Measurements from ENCODE around the gene SLC39A3. TPM values are rescaled to one million over a fixed set of nuclear protein-coding genes. Genes with fewer than 3 reads are reported as not detected.
A peak's percentile ranks its signal among the peaks of the same experiment; 100 is the strongest.

Gene SLC39A3
- total RNA-seq, 1 experiment from 2014 or later = 32.4 TPM

GRCh38 chr19:2733930-2734588, 5.8 kb downstream of the SLC39A3 start:
- no peaks in the 10 kb centered on the region for H3K79me2 ChIP-seq (ENCODE audit: insufficient read depth, low read length)
- H2AK5ac ChIP-seq (ENCODE audit: insufficient read length, low read length) = no peak overlapping the region
- H3K18ac ChIP-seq (ENCODE audit: insufficient read length, low read depth, low read length) = no peak overlapping the region
- H2AFZ ChIP-seq (ENCODE audit: low read length) = no peak overlapping the region
- no CpG with 5 or more reads among the region's 35 CpGs for WGBS (ENCODE audit: extremely low coverage, insufficient read length, low lambda C conversion rate)
- peak overlapping the region in 2 of 3 experiments; percentile 37 to 41; a peak in 2 of 7 replicates for H3K27ac Mint-ChIP-seq
- H3K4me1 Mint-ChIP-seq = peaks cover 1 to 2% of the 10 kb centered on the region in 2 experiments
- H3K27ac ChIP-seq (ENCODE audit: insufficient read length, low read depth, low read length) = no peak overlapping the region
- H2BK5ac ChIP-seq (ENCODE audit: insufficient read length, low read length) = no peak overlapping the region
- no peak overlapping the region for H4K8ac ChIP-seq (replicated peaks; ENCODE audit: insufficient read length, low read depth, low read length)
- H3K14ac ChIP-seq (ENCODE audit: insufficient read depth, low read length) = no peak overlapping the region
- no peaks in the 10 kb centered on the region; the same call in 1 of the 2 replicates for H3K27me3 Mint-ChIP-seq (ENCODE audit: low read depth)
- no peaks in the 10 kb centered on the region for H4K20me1 ChIP-seq (ENCODE audit: control insufficient read depth, insufficient read depth, insufficient read length)
- H2BK20ac ChIP-seq (ENCODE audit: low read depth, low read length, poor library complexity, severe bottlenecking) = no peak overlapping the region
- no peaks in the 10 kb centered on the region; a peak in 1 of 5 replicates for H3K9me3 Mint-ChIP-seq
- H4K5ac ChIP-seq (ENCODE audit: insufficient read length, low read depth, low read length) = no peak overlapping the region
- no peak overlapping the region for H2BK120ac ChIP-seq (ENCODE audit: low read depth, low read length, poor library complexity, severe bottlenecking)
- no peak overlapping the region for H3K9ac ChIP-seq (ENCODE audit: extremely low read depth, insufficient read length, low read length)
- no peak overlapping the region for H3K56ac ChIP-seq (ENCODE audit: insufficient read length, low read depth, low read length)
- no peak overlapping the region for H3T11ph ChIP-seq (ENCODE audit: low read length)
- H3K4me3 Mint-ChIP-seq = no peak overlapping the region; a peak in 1 of 5 replicates
- TF ChIP-seq CTCF (conservative IDR thresholded peaks at IDR 0.05) = no peak
- no peaks in the 10 kb centered on the region for H3K9me3 ChIP-seq (ENCODE audit: control insufficient read depth, low read depth, low read length)
- H2BK15ac ChIP-seq (ENCODE audit: low read depth, low read length) = no peak overlapping the region
- no peak overlapping the region for H4K91ac ChIP-seq (ENCODE audit: insufficient read length, low read depth, low read length)
- no peak overlapping the region for H2BK12ac ChIP-seq (ENCODE audit: insufficient read length, low read depth, low read length)
- no peaks in the 10 kb centered on the region for H3K79me1 ChIP-seq (ENCODE audit: insufficient read depth, low read depth, low read length, poor library complexity, severe bottlenecking)
- H3K27me3 ChIP-seq (ENCODE audit: insufficient read depth, low read length) = no peaks in the 10 kb centered on the region
- no peak overlapping the region for H3K4ac ChIP-seq (ENCODE audit: low read depth, low read length)
- H3K23ac ChIP-seq (ENCODE audit: insufficient read length, low read depth, low read length) = no peak overlapping the region
- DNase-seq = no peak
- H3K4me1 ChIP-seq (ENCODE audit: insufficient read depth, low read length) = no peaks in the 10 kb centered on the region
- peaks cover 33 to 45% (median 40%) of the 10 kb centered on the region in 3 experiments for H3K36me3 Mint-ChIP-seq (ENCODE audit: insufficient read depth in 1 of 3, low read depth in 3 of 3)
- H3K23me2 ChIP-seq (ENCODE audit: insufficient read length, low read depth, low read length, poor library complexity, severe bottlenecking) = no peaks in the 10 kb centered on the region
- no peak overlapping the region for H3K4me2 ChIP-seq (ENCODE audit: insufficient read depth, insufficient read length, low read length)
